Hippocampal formation (tissue), 2 donors: Measurements from ENCODE around the gene MRPS25.

Source experiments
- DNase-seq, 2 donors: peaks; one replicate each; lab custom pipeline; 2025; lab: John Stamatoyannopoulos, UW

Gene MRPS25

GRCh38 chr3:15081960-15082664 lies 17.0 kb upstream of the MRPS25 start:
- no peak for DNase-seq

GRCh38 chr3:15079091-15079490 lies 14.0 kb upstream of the MRPS25 start:
- no peak for DNase-seq

- no peak for DNase-seq
Measured at GRCh38 chr3:15074500-15074899, 9.4 kb upstream of the MRPS25 start.

GRCh38 chr3:15071699-15072098 lies 6.6 kb upstream of the MRPS25 start:
- DNase-seq = no peak

- DNase-seq = no peak
Measured at GRCh38 chr3:15069441-15069840, 4.3 kb upstream of the MRPS25 start.

GRCh38 chr3:15066467-15066866 lies 1.4 kb upstream of the MRPS25 start:
- DNase-seq = no peak

- DNase-seq = no peak
Measured at GRCh38 chr3:15065550-15066007, 464 bp upstream of the MRPS25 start.

GRCh38 chr3:15064299-15064834 lies 748 bp downstream of the MRPS25 start:
- DNase-seq = no peak

GRCh38 chr3:15063656-15064286 lies 1.3 kb downstream of the MRPS25 start:
- DNase-seq = no peak

GRCh38 chr3:15063238-15063637 lies 1.9 kb downstream of the MRPS25 start:
- no peak for DNase-seq

- no peak for DNase-seq
Measured at GRCh38 chr3:15060029-15060428, 5.1 kb downstream of the MRPS25 start.

- no peak for DNase-seq
Measured at GRCh38 chr3:15056676-15057404, 8.3 kb downstream of the MRPS25 start.

GRCh38 chr3:15055019-15055557 lies 10.0 kb downstream of the MRPS25 start:
- DNase-seq = no peak

GRCh38 chr3:15053541-15053940 lies 11.6 kb downstream of the MRPS25 start:
- DNase-seq = no peak

- DNase-seq = no peak
Measured at GRCh38 chr3:15052335-15053242, 12.5 kb downstream of the MRPS25 start.

- no peak for DNase-seq
Measured at GRCh38 chr3:15051531-15051930, 13.6 kb downstream of the MRPS25 start.

- DNase-seq = no peak
Measured at GRCh38 chr3:15050405-15051092, 14.6 kb downstream of the MRPS25 start.

- DNase-seq = no peak
Measured at GRCh38 chr3:15049584-15049983, 15.5 kb downstream of the MRPS25 start.

GRCh38 chr3:15045667-15046066 lies 19.4 kb downstream of the MRPS25 start:
- no peak for DNase-seq

GRCh38 chr3:15044326-15044725 lies 20.8 kb downstream of the MRPS25 start:
- no peak for DNase-seq
